ACHN (cell line): ENCODE measurements around the gene GRIK2.

ENCODE experiments used
- DNase-seq: peaks from one replicate; pipeline ENCODE4 v3.0.0-alpha.2; 2015
- in situ Hi-C: cut with HindIII; loops from 2 replicates; pipeline ENCODE4 v1.10.0; 2017; ENCODE audit warnings: low sequenced_read_pairs, low pct_ligation_motif_present, low pct_unique_long_range_greater_than_20kb

Gene GRIK2

GRCh38 chr6:101443315-101443714 is 49.8 kb downstream of the GRIK2 start:
- in situ Hi-C loops, result no loop called here
- no peak for DNase-seq

- in situ Hi-C loops, result no loop called here
Measured at GRCh38 chr6:101444717-101445116, 51.2 kb downstream of the GRIK2 start.

GRCh38 chr6:101445527-101445926 is 52.0 kb downstream of the GRIK2 start:
- DNase-seq, result no peak
- in situ Hi-C loops, result no loop called here

More at GRCh38 chr6:101444717-101445116, 51.2 kb downstream of the GRIK2 start:
- DNase-seq, result no peak

- DNase-seq, result no peak
- in situ Hi-C loops, result no loop called here
Measured at GRCh38 chr6:101450901-101451300, 57.4 kb downstream of the GRIK2 start.

GRCh38 chr6:101451981-101452380 is 58.5 kb downstream of the GRIK2 start:
- in situ Hi-C loops, result no loop called here
- no peak for DNase-seq

- in situ Hi-C loops, result no loop called here
Measured at GRCh38 chr6:101453221-101453620, 59.7 kb downstream of the GRIK2 start.

GRCh38 chr6:101454106-101454676 is 60.7 kb downstream of the GRIK2 start:
- no peak for DNase-seq
- in situ Hi-C loops, result no loop called here

More at GRCh38 chr6:101453221-101453620, 59.7 kb downstream of the GRIK2 start:
- DNase-seq, result no peak

- no peak for DNase-seq
- in situ Hi-C loops, result no loop called here
Measured at GRCh38 chr6:101458336-101458735, 64.8 kb downstream of the GRIK2 start.

- DNase-seq, result no peak
- in situ Hi-C loops, result no loop called here
Measured at GRCh38 chr6:101458826-101459225, 65.3 kb downstream of the GRIK2 start.

GRCh38 chr6:101462576-101462975 is 69.1 kb downstream of the GRIK2 start:
- in situ Hi-C loops, result no loop called here
- DNase-seq, result no peak

- DNase-seq, result no peak
- in situ Hi-C loops, result no loop called here
Measured at GRCh38 chr6:101465863-101466262, 72.4 kb downstream of the GRIK2 start.

GRCh38 chr6:101477436-101477835 is 83.9 kb downstream of the GRIK2 start:
- in situ Hi-C loops, result no loop called here
- no peak for DNase-seq

- in situ Hi-C loops, result no loop called here
Measured at GRCh38 chr6:101478891-101479290, 85.4 kb downstream of the GRIK2 start.

GRCh38 chr6:101482606-101483005 is 89.1 kb downstream of the GRIK2 start:
- no peak for DNase-seq
- in situ Hi-C loops, result no loop called here

More at GRCh38 chr6:101478891-101479290, 85.4 kb downstream of the GRIK2 start:
- DNase-seq, result no peak

GRCh38 chr6:101484781-101485180 is 91.3 kb downstream of the GRIK2 start:
- DNase-seq, result no peak
- in situ Hi-C loops, result no loop called here

GRCh38 chr6:101486124-101486523 is 92.6 kb downstream of the GRIK2 start:
- in situ Hi-C loops, result no loop called here
- DNase-seq, result no peak

- DNase-seq, result no peak
- in situ Hi-C loops, result no loop called here
Measured at GRCh38 chr6:101486726-101487125, 93.2 kb downstream of the GRIK2 start.

- in situ Hi-C loops, result no loop called here
- DNase-seq, result no peak
Measured at GRCh38 chr6:101489456-101489855, 95.9 kb downstream of the GRIK2 start.

- no peak for DNase-seq
- in situ Hi-C loops, result no loop called here
Measured at GRCh38 chr6:101490857-101491256, 97.3 kb downstream of the GRIK2 start.

GRCh38 chr6:101502818-101503217 is 109.3 kb downstream of the GRIK2 start:
- DNase-seq, result no peak
- in situ Hi-C loops, result no loop called here

GRCh38 chr6:101509536-101509935 is 116.0 kb downstream of the GRIK2 start:
- in situ Hi-C loops, result no loop called here
- DNase-seq, result no peak
